GM10248 (cell line): ENCODE results near the gene NARS2.

Experiments
- CTCF ChIA-PET: fragments of 300-600 bp; sonication (Branson Sonifier 250); formaldehyde crosslinking; extraction: SDS; loops from one replicate; lab custom pipeline; 2021; ENCODE audit warnings: antibody characterized with exemption; lab: Yijun Ruan, JAX
- POLR2A ChIA-PET: fragments of 350-650 bp; sonication (Branson Sonifier 250); formaldehyde crosslinking; extraction: SDS; loops from one replicate; lab custom pipeline; 2020; ENCODE audit warnings: antibody characterized with exemption; lab: Yijun Ruan, JAX
- DNase-seq: peaks from one replicate; pipeline ENCODE4 v3.0.0; 2012; ENCODE audit errors: extremely low spot score
- CTCF ChIP-seq: IDR thresholded peaks from 2 replicates; pipeline ENCODE4 v1.5.1; 2012; ENCODE audit warnings: mild to moderate bottlenecking, low read depth; ENCODE audit errors: extremely low read depth, missing control alignments, control extremely low read depth

The NARS2 gene

GRCh38 chr11:78425399-78426070 is 149.1 kb downstream of the NARS2 start:
- no peak for DNase-seq
- CTCF ChIA-PET = interaction anchor here (0.8 to 12.2 kb wide), 6 partner anchors 6 to 198 kb away, joined by 3 to 129 read pairs (median 4); partner anchors contain the start of gene GAB2
- POLR2A ChIA-PET = no interaction called here
- TF ChIP-seq CTCF = no peak

- no peak for DNase-seq
- ChIA-PET CTCF (interaction anchor here (0.8 to 10.6 kb wide), 4 partner anchors 7 to 197 kb away, joined by 4 to 129 read pairs (median 52); no protein-coding TSS in a partner anchor), POLR2A (no interaction called here)
- TF ChIP-seq CTCF = no peak
Observed at GRCh38 chr11:78424334-78425270, 150.1 kb downstream of the NARS2 start.

- no peak for DNase-seq
- no peak for TF ChIP-seq CTCF
- ChIA-PET CTCF (interaction anchor here (1.4 to 10.6 kb wide), 5 partner anchors 8 to 195 kb away, joined by 3 to 129 read pairs (median 49); no protein-coding TSS in a partner anchor), POLR2A (no interaction called here)
Observed at GRCh38 chr11:78423241-78423640, 151.4 kb downstream of the NARS2 start.

- ChIA-PET POLR2A (no interaction called here), CTCF (interaction anchor here (0.6 to 10.6 kb wide), 22 partner anchors 11 to 231 kb away, joined by 3 to 129 read pairs (median 3); partner anchors contain the start of gene NARS2)
- TF ChIP-seq CTCF = no peak
- DNase-seq = peak; percentile 38
Observed at GRCh38 chr11:78420796-78421209, 153.9 kb downstream of the NARS2 start.

GRCh38 chr11:78420255-78420764 is 154.4 kb downstream of the NARS2 start:
- POLR2A ChIA-PET = no interaction called here
- CTCF ChIA-PET = interaction anchor here (0.7 to 10.6 kb wide), 20 partner anchors 11 to 231 kb away, joined by 3 to 129 read pairs (median 3); partner anchors contain the start of gene NARS2
- DNase-seq = no peak
- peak; percentile 71 for TF ChIP-seq CTCF

GRCh38 chr11:78419327-78419726 is 155.3 kb downstream of the NARS2 start:
- POLR2A ChIA-PET = interaction anchor here (0.8 kb wide), 1 partner anchor 8 kb away, joined by 3 read pairs; no protein-coding TSS in a partner anchor
- CTCF ChIA-PET = interaction anchor here (1.0 to 10.6 kb wide), 9 partner anchors 12 to 342 kb away, joined by 3 to 129 read pairs (median 4); no protein-coding TSS in a partner anchor
- no peak for DNase-seq
- no peak for TF ChIP-seq CTCF
